GM23248 (cell line): ENCODE data around the gene ACVR2B. TPM values are rescaled to one million over a fixed set of nuclear protein-coding genes. Genes with fewer than 3 reads are reported as not detected.

ENCODE experiments used
- DNase-seq: peaks from one replicate; pipeline ENCODE4 v3.0.0-alpha.2; 2015
- H2AFZ ChIP-seq: fragments of 200-600 bp; sonication (generic); 2 replicates; pipeline ENCODE4 v1.6.1; 2016; ENCODE audit warnings: antibody characterized with exemption
- H3F3A ChIP-seq: fragments of 200-600 bp; sonication (generic); 2 replicates; pipeline ENCODE4 v1.6.1; 2016; ENCODE audit warnings: mild to moderate bottlenecking, antibody characterized with exemption, mixed run types; ENCODE audit not compliant: insufficient read depth
- H3K27ac ChIP-seq: fragments of 200-600 bp; sonication (generic); 2 replicates; pipeline ENCODE4 v1.5.1; 2016; ENCODE audit warnings: mild to moderate bottlenecking
- H3K27me3 ChIP-seq: fragments of 200-600 bp; sonication (generic); replicated peaks from 2 replicates; pipeline ENCODE4 v1.6.1; 2016; ENCODE audit warnings: mild to moderate bottlenecking; ENCODE audit not compliant: insufficient read depth
- H3K36me3 ChIP-seq: fragments of 200-600 bp; sonication (generic); 2 replicates; pipeline ENCODE4 v1.6.1; 2016; ENCODE audit warnings: low read depth, mild to moderate bottlenecking
- H3K4me1 ChIP-seq: fragments of 200-600 bp; sonication (generic); 2 replicates; pipeline ENCODE4 v1.6.1; 2016; ENCODE audit warnings: mild to moderate bottlenecking; ENCODE audit not compliant: insufficient read depth
- H3K4me2 ChIP-seq: fragments of 200-600 bp; sonication (generic); one replicate; pipeline ENCODE4 v1.6.1; 2016; ENCODE audit warnings: mild to moderate bottlenecking; ENCODE audit not compliant: unreplicated experiment
- H3K4me3 ChIP-seq: fragments of 200-600 bp; sonication (generic); 2 replicates; pipeline ENCODE4 v1.5.1; 2016; ENCODE audit warnings: mild to moderate bottlenecking
- H3K79me2 ChIP-seq: fragments of 200-600 bp; sonication (generic); 2 replicates; pipeline ENCODE4 v1.6.1; 2016; ENCODE audit warnings: mild to moderate bottlenecking; ENCODE audit not compliant: insufficient read depth
- H3K9ac ChIP-seq: fragments of 200-600 bp; sonication (generic); 2 replicates; pipeline ENCODE4 v1.6.1; 2016; ENCODE audit warnings: mild to moderate bottlenecking
- H3K9me2 ChIP-seq: fragments of 200-600 bp; sonication (generic); 2 replicates; pipeline ENCODE4 v1.6.1; 2016; ENCODE audit warnings: mixed run types, mild to moderate bottlenecking, moderate library complexity; ENCODE audit not compliant: insufficient read depth
- H3K9me3 ChIP-seq: fragments of 200-600 bp; sonication (generic); one replicate; pipeline ENCODE4 v1.6.1; 2017; ENCODE audit warnings: low read depth
- H4K20me1 ChIP-seq: fragments of 200-600 bp; sonication (generic); 2 replicates; pipeline ENCODE4 v1.6.0; 2016; ENCODE audit not compliant: insufficient read depth
- EZH2 ChIP-seq: fragments of 200-600 bp; sonication (generic); IDR thresholded peaks from 2 replicates; pipeline ENCODE4 v1.6.1; 2018; ENCODE audit warnings: antibody characterized with exemption, mild to moderate bottlenecking; ENCODE audit not compliant: insufficient read depth, poor library complexity, severe bottlenecking
- EZH2phosphoT487 ChIP-seq: fragments of 200-600 bp; sonication (generic); IDR thresholded peaks from 2 replicates; pipeline ENCODE4 v1.6.1; 2018; ENCODE audit warnings: antibody characterized with exemption, moderate library complexity, mild to moderate bottlenecking, low read depth; ENCODE audit not compliant: insufficient read depth
- WGBS, 2 experiments: methylation state at CpG; one replicate each; pipeline ENCODE4 v1.1.6; 2015 to 2017; ENCODE audit warnings: low lambda C conversion rate in 2 of 2, low coverage in 1 of 2; ENCODE audit errors: missing lambda C conversion rate in 2 of 2; 5-methylcytosine and 5-hydroxymethylcytosine counted together
- in situ Hi-C: fragments of 300-500 bp; cut with MboI; formaldehyde crosslinking; loops from 2 replicates; pipeline ENCODE4 v1.15.0; 2020
- polyA plus RNA-seq: library from polyadenylated mRNA; unstranded; fragments of >200 nt; fragmentation: Nextera tagmentation; extraction: Ambion mirVana; gene quantifications from 2 replicates; pipeline ENCODE4 v1.2.1, GENCODE V29; 2016
- total RNA-seq: library from RNA; depleted of rRNA; stranded (reverse); fragments of >200 nt; shearing (Covaris generic); gene quantifications from 2 replicates; pipeline ENCODE4 v1.2.3, GENCODE V29; 2014

Gene ACVR2B
- total and polyA plus RNA-seq, 2 experiments from 2014 or later, result 0.16 to 0.76 TPM

DNA sequence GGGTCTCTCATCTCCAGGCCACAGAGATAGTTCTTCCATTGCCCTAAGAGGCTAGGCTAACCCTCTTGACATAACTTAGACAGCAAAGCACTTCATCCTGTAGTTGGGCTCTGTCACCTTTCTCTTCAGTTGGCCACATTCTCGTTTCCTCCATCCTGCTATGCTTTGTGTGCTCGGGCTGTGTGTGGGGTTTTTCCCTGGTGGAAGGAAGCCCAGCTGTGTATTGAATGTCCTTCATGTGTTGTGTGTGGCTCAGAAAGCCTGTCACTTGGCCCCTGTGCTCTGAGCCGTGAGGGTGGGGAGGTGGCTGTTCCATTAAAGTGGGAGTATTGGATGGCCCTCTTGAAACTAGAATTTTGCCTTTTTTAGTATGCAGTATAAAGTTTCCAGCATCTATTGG, 33.6 kb downstream of the ACVR2B start:
- H3K9me3 ChIP-seq, result no peaks in the 10 kb centered on the region
- no peaks in the 10 kb centered on the region for H3F3A ChIP-seq
- H4K20me1 ChIP-seq, result no peaks in the 10 kb centered on the region
- H3K4me1 ChIP-seq, result no peaks in the 10 kb centered on the region
- no peaks in the 10 kb centered on the region for H3K9me2 ChIP-seq
- no peaks in the 10 kb centered on the region for H3K79me2 ChIP-seq
- no peak overlapping the region for H3K4me2 ChIP-seq
- H3K9ac ChIP-seq, result no peak overlapping the region
- no peaks in the 10 kb centered on the region for H3K27me3 ChIP-seq
- H3K36me3 ChIP-seq, result no peaks in the 10 kb centered on the region
- no peak overlapping the region for H3K27ac ChIP-seq
- 77 to 84% methylated on average over 3 of the region's 3 CpGs for WGBS, 2 experiments
- no peak overlapping the region for H2AFZ ChIP-seq
- TF ChIP-seq EZH2, result no peak
- no peak for TF ChIP-seq EZH2phosphoT487
- DNase-seq, result no peak
- no peak overlapping the region for H3K4me3 ChIP-seq
- in situ Hi-C loops, result loop anchor here (10.0 to 25.0 kb wide), 2 partner anchors 143 to 375 kb away; partner anchors contain the start of gene XYLB

DNA sequence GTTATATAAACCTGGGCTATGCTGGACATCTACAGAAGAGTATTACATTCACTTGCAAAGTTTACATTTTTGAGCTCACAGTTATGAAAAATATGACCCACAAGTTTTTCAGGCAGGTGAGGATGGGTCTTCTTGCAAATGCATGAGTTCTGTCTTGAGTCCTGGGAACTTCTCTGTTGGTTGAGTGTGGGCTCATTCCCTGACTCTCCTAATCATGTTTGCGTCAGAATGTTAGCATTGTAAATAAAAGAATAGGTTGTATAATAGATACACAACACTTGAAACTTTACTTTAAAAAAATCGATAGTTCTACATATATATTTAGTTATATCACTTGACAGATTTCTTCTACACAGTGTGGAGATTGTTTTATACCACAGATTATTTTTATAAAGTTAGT, 35.3 kb downstream of the ACVR2B start:
- no peaks in the 10 kb centered on the region for H3K4me1 ChIP-seq
- no peak overlapping the region for H3K4me2 ChIP-seq
- no peaks in the 10 kb centered on the region for H3F3A ChIP-seq
- H2AFZ ChIP-seq, result no peak overlapping the region
- no peak overlapping the region for H3K4me3 ChIP-seq
- no peak overlapping the region for H3K9ac ChIP-seq
- H3K36me3 ChIP-seq, result no peaks in the 10 kb centered on the region
- H3K9me2 ChIP-seq, result no peaks in the 10 kb centered on the region
- WGBS, 2 experiments, result 84 to 92% methylated on average over 2 of the region's 2 CpGs
- no peaks in the 10 kb centered on the region for H3K79me2 ChIP-seq
- TF ChIP-seq EZH2 (no peak), EZH2phosphoT487 (no peak)
- no peak overlapping the region for H3K27ac ChIP-seq
- in situ Hi-C loops, result loop anchor here (10.0 to 25.0 kb wide), 2 partner anchors 144 to 377 kb away; partner anchors contain the start of gene XYLB
- DNase-seq, result no peak
- H3K27me3 ChIP-seq, result no peaks in the 10 kb centered on the region
- no peaks in the 10 kb centered on the region for H3K9me3 ChIP-seq
- H4K20me1 ChIP-seq, result no peaks in the 10 kb centered on the region

DNA sequence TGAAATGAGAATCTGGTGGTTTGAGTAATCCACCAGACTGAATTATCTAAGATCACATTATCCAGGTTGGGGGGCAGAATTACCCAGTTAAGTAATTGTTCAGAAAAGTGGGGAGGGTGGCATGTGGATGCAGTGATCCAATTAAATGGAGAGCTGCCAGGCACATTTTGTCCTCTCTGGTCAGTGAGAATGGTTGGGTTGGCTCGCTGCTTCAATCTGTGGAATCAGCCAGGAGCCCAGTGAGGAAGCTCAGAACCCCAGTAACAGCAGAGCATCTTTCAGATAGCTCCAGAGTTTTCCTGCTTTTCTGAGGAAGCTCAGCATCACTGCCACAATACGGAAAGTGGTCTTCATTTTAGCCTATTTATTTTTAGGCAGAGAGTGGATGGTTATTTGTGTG, 36.1 kb downstream of the ACVR2B start:
- Histone ChIP-seq H3F3A (no peaks in the 10 kb centered on the region), H3K27me3 (no peaks in the 10 kb centered on the region), H3K27ac (no peak overlapping the region), H3K4me2 (no peak overlapping the region), H3K9me3 (no peaks in the 10 kb centered on the region), H3K4me3 (no peak overlapping the region), H3K9me2 (no peaks in the 10 kb centered on the region), H3K9ac (no peak overlapping the region), H4K20me1 (no peaks in the 10 kb centered on the region), H2AFZ (no peak overlapping the region), H3K36me3 (no peaks in the 10 kb centered on the region), H3K79me2 (no peaks in the 10 kb centered on the region), H3K4me1 (no peaks in the 10 kb centered on the region)
- WGBS, 2 experiments, result 77 to 86% methylated on average over 2 of the region's 2 CpGs
- TF ChIP-seq EZH2, result no peak
- no peak for TF ChIP-seq EZH2phosphoT487
- no peak for DNase-seq
- in situ Hi-C loops, result loop anchor here (10.0 to 25.0 kb wide), 2 partner anchors 145 to 377 kb away; partner anchors contain the start of gene XYLB

DNA sequence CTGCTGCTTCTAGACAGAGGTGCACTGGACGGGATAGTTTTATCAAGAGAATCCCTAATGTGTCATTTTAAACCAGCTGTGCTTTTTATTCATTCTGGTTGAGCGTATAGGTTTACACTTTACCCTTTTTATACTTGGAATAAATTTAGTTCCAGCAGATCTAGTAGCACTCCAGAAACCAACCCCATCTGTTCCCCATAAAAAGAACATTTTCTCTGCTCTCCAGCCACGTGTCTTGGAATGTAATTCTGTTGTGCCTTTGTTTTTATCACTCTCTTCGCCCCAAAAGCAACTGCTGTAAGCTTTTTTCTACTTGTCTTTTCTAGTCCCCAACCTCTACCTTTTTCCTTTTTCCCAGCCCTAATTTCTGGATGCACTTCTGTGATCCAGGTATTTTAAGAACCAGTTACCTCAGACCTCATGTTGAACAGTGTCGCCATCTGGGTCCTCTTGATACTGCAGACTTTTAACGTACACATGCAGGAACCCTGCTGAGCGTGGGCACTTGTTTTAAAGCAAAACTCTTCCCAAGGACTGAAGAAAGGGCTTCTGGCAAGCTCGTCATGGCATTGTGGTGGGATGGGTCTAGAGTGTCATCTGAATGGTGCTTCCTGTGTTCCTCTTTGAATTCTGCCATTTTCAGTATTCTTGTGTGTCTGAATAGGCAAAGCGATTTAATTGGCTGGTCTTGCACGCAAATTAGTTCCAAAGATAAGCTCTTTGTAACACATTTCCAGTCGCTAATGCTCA, 36.8 kb downstream of the ACVR2B start:
- in situ Hi-C loops, result loop anchor here (25.0 kb wide), 1 partner anchor 378 kb away; no protein-coding TSS in a partner anchor
- Histone ChIP-seq H2AFZ (no peak overlapping the region), H3K4me2 (no peak overlapping the region), H3K27ac (no peak overlapping the region), H3K36me3 (no peaks in the 10 kb centered on the region), H3K79me2 (no peaks in the 10 kb centered on the region), H3K27me3 (no peaks in the 10 kb centered on the region), H3K9ac (no peak overlapping the region), H3F3A (peaks cover 3% of the 10 kb centered on the region; the same call in 1 of the 2 replicates), H3K9me3 (no peaks in the 10 kb centered on the region), H4K20me1 (no peaks in the 10 kb centered on the region), H3K4me1 (no peaks in the 10 kb centered on the region), H3K4me3 (no peak overlapping the region), H3K9me2 (no peaks in the 10 kb centered on the region)
- TF ChIP-seq EZH2phosphoT487 (no peak), EZH2 (no peak)
- no peak for DNase-seq
- WGBS, 2 experiments, result 67 to 69% methylated on average over 11 of the region's 11 CpGs
